VCaP (cell line): Measurements from ENCODE around the gene MLIP.

Experiments
- H3K27ac ChIP-seq: fragments of 450-650 bp; 2 replicates; pipeline ENCODE4 v1.5.1; 2017
- CTCF ChIP-seq: fragments of 450-650 bp; conservative IDR thresholded peaks from 2 replicates; pipeline ENCODE4 v1.5.1; 2017; ENCODE audit warnings: mild to moderate bottlenecking, moderate library complexity

Gene MLIP

DNA sequence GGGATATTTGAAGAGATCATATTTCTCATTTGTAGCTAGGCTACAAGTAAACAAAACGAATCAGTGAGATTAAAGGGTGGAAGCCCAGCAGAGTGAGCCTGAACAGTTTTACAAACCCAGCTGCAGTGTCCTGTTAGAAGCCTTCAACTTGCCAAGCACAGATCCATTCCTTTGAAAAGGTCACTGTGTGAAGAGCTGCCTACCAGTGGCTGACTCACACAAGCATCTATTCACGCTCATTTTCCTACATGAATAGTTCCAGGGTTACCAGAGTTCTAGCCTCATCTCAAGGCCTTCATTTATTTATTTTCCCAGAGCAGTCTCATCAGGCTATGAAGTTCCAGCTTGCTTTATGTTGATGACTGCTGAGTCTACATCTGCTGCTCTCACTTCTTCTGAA is 25.7 kb upstream of the MLIP start:
- H3K27ac ChIP-seq, result no peak overlapping the region
- no peak for TF ChIP-seq CTCF

DNA sequence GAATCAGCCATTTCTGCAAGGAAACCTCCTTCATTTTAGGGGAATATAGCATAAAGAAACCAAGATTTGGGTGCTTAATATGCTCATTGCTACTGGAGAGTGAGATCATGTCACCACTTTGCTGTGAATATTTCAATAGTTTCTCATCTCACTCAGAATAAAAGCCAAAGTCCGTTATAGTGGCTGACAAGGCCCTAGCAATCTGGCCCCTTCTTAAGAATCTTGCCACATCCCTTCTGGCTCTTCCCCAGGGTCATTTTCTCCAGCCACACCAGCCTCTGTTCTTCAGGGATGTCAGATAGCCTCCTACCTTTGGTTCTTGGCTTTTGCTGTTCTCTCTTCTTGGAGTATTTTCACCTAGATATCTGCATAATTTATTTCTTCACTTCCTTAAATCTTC is 24.8 kb upstream of the MLIP start:
- no peak for TF ChIP-seq CTCF

GRCh38 chr6:54087721-54088120 is 23.5 kb upstream of the MLIP start:
- no peak for TF ChIP-seq CTCF
- no peak overlapping the region for H3K27ac ChIP-seq

More for the DNA sequence above, 24.8 kb upstream of the MLIP start:
- no peak overlapping the region for H3K27ac ChIP-seq

GRCh38 chr6:54093326-54093948 is 17.8 kb upstream of the MLIP start:
- no peak overlapping the region for H3K27ac ChIP-seq
- TF ChIP-seq CTCF, result no peak

- no peak overlapping the region for H3K27ac ChIP-seq
- no peak for TF ChIP-seq CTCF
These were observed 16.9 kb upstream of the MLIP start for GRCh38 chr6:54094293-54094692.

DNA sequence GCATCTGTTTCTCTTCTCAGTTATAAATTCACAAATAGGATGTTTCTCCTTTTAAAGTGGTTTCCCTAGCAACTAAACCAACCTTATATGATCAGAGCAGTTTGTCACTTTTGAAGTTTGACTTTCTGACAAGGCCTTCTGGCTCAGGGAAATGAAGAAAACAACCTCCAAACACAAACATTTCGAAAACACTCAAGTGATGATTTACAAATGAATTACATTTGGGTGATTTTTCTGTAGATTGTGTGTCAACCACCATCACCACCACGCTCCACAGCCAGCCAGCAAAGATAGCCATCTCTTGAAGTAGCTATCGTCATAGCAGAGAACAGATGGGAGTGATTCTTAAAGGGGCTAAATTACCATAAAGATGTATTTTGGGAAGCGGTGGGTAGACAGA is 16.5 kb upstream of the MLIP start:
- no peak for TF ChIP-seq CTCF
- H3K27ac ChIP-seq, result no peak overlapping the region

DNA sequence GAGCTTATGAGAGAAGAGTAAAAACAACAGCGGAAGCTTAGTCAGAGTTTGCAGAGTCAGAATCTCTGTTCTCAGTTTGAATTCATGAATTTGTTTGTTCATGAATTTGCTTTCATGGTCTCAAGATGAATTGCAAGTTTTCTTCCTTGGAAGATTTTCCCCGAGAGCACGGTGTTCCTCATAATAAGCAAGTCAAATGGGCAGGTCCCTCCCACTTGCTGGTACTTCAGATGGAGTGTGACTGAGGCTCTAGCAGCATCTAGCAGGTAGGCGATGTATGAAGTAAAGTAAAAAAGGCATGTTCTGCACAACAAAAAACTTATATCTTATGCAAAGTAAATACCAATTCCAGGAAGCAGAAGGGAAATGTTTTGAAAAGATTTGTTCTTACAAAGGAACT is 15.5 kb upstream of the MLIP start:
- H3K27ac ChIP-seq, result no peak overlapping the region
- no peak for TF ChIP-seq CTCF
